Right renal pelvis (tissue), 4 donors: ENCODE measurements around the gene MCC. TPM values are rescaled to one million over a fixed set of nuclear protein-coding genes. Genes with fewer than 3 reads are reported as not detected.

ENCODE experiments used
- DNase-seq, 4 donors: peaks; one replicate each; pipeline ENCODE4 v3.0.0-alpha.2; 2013; ENCODE audit warnings: low read depth in 4 of 4, low spot score in 3 of 4, missing footprints in 1 of 4
- polyA plus RNA-seq, 4 donors: library from polyadenylated mRNA; unstranded; fragments of 120-200 nt; gene quantifications; one replicate each; pipeline ENCODE4 v1.2.1, GENCODE V29; 2013; ENCODE audit not compliant: insufficient read length in 4 of 4

MCC gene
- polyA plus RNA-seq, 4 donors: 27.6 to 34.8 (median 32.4) TPM

DNA sequence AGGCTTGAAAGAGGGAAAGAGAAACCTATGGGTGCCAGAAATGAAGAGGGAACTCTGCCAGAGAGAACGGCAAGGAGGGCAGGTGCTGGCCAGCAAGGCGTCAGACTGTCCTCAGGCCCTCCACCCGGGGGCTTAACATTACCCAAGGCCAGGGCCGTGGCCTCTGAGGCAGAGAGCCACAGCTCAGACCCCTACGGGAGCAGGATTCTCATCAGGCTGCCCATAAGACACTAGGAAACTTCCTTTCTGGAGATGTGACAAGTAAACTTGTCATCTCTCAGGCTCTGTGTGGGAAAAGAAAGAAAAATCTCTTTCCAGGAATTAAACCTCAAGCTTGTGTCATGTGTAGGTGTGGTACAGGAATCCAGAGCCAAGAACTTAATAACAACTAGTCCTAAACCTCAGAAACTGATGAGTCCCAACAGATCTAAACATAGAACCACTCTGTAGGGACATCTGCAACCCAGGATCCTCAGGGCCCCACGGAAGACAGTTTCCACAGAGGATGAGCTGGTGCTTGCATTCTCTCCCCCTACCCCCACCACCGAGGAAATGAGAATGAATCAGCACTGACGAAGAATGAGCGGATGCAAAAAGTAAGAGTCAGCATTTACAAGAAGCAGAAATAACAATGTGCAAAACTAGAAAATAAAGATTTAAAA lies 437.4 kb downstream of the MCC start:
- no peak for DNase-seq

DNA sequence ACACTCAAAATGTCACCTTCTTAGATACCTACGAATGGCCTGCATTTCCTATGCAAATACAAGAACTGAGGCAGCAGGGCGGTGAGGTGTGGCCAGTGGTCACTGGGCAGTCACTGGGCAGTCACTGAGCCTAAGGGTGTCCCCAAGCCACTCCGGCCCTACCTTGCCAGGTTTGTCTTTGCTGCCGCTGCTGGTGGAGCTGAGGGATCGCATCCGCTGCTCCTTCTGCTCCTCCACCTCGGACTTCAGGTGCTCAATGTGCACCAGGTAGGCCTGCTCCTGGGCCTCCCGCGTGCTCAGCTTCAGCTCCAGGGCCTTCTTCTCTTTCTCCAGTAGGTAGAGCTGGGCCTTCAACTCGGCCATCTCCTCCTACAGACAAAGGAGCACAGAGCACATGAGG lies 439.3 kb downstream of the MCC start:
- no peak for DNase-seq

DNA sequence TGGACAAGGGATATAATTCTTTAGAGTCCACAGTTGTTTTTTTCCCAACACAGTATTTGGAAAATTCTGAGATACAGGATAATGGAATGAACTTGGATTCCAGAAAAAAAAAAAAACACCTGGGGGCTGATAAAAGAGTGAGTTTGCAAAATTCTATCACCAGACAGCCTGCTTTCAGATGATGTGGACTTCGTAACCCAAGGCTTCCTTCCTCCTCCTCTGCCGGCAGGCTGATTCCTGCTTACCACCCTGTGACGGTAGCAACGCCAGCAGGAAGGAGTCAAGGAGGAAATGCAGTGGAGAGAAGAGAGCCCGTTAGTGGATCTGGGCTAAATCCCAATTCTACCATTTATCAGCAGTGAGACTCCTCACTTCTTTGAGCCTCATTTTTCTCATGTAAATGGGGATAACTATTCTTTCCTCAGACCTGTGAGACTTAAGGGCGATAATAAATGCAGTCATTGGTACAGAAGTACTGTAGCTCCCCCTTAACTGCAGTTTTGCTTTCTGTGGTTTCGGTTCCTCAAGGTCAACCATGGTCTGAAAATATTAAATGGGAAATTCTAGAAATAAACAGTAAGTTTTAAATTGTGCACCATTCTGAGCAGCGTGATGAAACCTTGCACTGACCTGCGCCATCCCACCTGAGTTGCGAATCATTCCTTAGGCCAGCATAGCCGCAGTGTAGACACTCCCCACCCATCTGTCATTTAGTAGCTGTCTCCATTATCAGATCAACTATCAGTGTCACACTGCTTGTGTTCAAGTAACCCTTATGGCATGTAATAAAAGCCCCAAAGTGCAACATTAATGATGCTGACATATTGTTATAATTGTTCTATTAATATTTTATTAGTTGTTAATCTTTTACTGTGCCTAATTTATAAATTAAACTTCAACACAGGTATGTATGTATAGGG lies 440.3 kb downstream of the MCC start:
- no peak for DNase-seq

DNA sequence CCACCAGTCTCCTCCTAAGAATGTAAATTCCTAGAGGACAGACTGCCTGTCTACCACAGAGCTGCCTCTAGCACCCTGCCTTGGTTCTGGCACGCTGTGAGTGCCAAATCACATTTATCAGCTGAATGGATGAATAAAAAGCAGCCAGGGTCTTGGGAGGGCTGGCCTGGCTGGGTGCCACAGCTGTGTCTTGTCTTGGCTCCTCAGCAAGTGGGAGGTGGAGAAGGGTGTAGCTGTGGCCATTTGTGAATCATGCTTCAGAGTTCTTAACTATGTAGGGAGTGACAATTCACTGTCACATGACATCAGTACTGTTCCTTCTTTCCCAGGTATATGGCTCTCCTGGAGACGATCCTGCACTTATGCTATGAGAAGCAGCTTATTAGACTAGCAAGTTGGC lies 441.0 kb downstream of the MCC start:
- DNase-seq: no peak

DNA sequence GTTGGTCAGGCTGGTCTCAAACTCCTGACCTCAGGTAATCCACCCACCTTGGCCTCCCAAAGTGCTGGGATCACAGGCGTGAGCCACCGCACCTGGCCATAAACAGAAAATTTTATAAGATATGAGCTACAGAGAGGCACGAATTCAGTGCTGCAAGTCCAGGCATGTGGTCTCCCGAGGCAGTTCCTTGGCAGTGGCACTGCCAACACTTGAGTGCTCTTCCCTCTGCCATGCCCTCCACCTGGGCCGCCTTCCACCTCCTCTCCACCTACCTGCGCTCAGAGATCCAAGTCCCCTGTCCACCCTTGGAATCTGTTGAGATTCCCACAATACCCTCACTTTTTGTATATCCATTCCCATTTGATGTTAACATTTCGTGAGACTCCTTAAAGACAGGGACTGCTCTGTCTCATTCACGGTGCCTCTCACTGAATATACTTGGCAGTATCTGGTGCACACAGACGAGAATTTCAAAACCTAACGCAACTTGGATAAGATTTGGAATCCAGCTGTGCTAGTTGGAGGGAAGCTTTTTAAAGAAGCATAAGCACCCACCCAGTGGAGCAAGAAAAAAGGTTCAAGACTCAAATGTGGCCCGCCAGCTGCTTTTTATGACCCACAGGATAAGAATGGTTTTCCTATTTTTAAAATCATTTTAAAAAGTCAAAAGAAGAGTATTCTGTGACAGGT lies 443.3 kb downstream of the MCC start:
- DNase-seq: no peak

DNA sequence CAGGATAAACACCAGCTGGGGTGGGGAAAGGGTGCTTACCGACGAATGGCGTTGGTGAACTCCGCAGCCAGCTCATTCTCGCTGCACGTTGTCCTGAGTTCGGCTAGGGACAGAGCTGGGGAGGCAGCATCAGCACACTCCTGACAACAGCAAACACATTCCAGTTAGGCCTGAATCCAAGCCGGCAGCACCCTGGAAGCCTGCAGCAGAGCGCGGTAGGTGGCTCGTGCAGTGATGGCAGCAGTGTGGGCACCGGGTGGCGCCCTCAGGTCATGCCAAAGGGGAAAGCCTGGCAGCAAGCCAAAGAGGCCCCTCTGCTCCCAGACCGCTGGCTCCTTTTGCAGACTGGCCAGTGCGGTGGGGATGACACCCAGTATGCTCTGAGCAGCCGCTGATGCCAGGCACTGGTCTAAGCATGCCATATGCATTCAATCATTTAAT lies 444.7 kb downstream of the MCC start:
- no peak for DNase-seq

DNA sequence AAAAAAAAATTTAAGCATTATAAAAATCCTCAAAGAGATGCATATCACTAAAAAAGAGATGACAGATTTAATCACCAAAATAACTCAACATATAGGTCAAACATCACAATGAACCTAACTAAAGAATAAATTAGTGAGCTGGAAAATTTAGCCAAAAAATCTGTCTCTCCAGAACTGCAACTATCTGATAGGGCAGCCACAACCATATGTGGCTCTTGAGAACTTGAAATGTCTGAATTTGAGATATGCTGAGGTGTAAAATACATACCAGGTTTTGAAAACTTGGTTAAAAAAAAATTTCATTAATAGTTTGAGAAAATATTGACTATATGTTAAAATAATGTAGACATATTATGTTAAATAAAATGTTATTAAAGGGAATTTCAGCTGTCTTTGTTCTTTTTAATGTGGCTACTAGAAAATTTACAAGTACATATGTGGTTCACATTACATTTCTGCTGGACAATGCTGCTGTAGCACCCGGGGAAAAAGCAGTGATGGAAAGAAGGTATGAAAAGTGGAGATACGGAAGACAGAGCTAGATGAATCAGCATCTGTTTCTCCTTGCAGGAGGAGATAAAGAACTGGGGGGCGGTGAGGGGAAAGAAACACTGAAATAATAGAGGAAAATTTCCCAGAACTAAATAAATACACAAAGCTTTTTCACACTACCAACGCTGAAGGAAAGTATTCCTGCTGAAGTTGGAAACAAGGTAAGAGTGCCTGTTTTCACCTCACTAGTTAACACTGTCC lies 445.6 kb downstream of the MCC start:
- DNase-seq: no peak

DNA sequence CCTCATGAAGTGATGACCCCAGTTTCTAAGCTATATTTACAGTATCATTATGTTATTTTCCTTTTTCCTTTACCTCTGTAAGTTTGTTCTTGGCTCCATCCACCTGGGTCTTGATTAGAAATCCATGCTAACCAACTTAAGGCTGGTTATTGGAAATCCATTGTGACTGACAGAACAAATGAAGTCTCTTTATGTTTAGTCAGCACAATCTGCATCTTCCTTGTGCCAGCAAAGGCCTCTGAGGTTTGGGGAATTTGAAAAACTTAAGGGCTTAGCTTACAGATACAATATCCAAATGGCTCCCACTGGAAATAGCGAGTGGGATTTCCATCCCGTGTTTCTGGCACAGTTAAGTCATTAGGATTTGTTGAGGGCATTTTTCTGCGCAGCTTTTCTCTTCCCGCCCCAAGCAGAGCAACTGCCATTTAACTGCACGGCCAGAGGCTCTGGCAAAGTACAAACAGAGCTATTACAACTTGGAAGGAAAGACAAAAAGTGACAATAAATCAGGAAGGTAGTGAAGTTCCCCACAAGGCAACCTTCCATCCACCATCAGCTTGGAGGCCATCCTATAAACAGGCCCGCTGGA lies 447.5 kb downstream of the MCC start:
- DNase-seq: no peak

DNA sequence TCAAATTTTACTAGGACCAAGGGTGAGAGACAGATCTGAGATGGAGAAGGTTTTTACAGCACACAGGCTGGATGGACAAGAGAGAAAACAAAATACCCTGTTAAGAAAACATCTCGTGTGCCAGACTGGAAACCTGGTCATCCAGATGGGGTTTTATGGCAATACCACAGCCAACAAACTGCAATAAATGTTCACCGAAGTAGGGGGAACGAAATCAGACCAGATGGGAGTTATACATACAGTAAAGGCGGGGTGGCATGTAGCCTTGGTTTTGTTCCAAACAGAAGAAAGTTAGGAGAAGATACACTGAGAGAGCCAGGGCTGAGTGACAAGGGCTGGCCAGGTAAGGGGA lies 448.3 kb downstream of the MCC start:
- DNase-seq: no peak

DNA sequence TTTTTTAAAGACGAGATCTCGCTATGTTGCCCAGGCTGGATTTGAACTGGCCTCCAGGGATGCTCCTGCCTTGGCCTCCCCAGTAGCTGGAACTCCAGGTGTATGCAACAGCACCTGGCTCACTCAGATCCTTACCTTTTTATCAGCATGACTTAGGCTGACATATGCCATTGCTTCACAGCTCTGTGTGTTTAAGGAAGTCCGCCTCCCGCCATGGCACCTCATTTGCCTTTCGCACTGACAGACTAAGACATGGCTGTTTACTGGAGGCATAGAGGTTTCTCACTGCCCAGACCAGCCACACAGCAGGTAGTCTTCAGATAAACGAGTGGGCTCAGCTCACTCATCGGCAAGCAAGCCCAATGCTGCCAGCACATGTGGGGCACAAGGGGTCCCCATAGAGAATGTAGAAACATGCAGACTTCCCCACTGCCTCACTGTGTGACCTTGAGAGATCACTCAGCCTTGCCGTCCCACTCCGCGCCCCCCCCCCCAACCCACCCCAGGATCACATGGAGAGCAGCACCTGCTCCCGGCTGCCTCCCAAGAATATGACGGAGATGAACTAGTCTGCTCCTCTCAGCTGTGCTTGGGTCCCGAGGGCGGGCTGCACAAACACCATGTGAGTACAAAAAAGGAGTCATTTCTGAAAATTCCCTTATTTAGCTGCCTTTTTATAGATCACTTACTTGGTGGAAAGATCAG lies 448.9 kb downstream of the MCC start:
- no peak for DNase-seq

DNA sequence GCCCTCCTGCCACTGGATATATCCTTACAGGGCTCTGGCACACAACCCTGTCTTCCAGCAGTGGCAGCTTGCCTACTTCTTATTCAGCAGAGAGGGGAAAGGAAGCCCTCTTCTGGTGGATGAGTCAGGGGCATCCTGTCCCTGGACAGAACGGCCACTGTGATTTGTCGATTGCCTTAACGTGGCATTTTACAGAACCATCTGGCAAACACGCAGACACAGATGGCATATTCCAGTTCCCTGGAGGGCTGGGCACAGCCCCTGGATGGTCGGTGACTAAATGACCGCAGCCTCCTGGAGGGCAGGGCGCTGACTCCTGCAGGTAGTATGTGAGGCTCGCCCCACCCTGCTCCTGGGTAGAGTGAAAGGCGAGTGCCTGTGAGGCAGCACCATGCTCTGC lies 449.5 kb downstream of the MCC start:
- DNase-seq: no peak

DNA sequence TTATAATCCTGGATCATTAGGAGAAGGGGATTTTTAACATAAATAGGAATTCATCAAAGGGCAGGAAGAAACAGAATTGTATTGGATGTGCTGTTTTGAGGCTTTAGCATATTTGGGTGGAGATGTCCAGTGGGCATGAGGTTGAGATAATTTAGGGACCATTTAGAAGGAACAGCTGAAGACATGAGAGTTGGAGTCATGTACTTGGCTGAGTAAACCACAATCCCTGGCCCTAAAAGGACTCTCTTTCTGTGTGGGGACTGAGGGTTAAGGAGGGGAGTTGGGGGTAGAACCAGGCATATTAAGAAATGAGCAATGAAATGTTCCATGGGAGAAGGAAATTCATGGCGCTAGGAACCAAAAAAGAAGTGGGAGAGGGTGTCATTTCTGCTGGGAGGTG lies 450.1 kb downstream of the MCC start:
- no peak for DNase-seq

DNA sequence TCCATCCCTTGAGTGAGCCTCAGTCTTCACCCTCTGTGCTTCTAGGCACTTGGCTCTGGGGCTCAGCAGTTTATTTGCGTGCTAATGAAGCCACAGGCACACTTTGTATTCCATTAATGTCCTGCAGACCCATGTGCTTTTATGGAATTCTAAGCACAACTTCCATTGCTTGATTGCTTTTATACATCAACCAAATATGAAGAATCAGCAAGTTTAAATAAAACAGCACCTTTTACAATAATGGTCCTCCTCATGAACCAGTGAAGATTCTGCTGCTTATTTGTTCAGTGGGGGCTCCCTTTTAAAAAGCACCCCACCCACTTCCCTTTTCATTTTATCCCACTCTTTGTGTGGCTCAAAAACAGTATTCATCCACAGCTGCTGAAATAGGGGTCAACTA lies 451.4 kb downstream of the MCC start:
- DNase-seq: no peak

DNA sequence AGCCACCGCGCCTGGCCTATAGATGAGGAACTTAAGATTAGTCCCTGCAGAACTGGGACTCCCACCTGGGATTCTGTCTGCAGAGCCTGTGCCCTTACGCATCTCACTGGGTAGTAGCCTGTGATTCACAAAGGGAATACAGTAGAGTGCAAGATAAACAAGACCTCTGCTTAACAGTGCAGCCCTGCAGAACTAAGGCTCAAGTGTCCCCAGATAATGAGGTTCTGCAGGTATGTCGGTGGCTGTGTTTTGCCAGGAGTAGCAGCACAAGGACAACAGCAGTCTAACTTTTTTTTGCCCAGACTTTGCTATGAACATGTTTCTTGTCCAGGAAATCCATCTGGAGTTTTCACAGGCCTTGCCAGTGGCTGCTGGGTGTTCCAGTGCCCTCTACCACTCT lies 451.9 kb downstream of the MCC start:
- no peak for DNase-seq

DNA sequence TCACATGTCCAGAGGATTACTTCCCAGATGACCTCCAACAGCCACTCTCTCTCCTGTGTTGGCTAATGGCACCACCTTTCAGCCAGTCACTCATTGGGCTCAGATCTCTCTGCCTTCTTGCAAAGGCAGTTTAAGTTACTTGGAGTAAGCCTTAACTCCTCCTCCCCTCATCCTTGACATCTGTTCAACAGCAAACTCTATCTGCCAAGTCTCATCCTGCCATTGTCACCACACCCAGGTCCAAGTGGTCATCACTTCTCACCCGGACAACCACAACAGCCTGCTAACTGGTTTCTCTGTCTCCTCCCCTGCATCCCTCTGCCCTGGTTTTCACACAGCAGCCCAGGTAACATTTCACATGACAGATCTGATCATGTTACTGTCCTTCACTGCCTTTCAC lies 453.2 kb downstream of the MCC start:
- no peak for DNase-seq

DNA sequence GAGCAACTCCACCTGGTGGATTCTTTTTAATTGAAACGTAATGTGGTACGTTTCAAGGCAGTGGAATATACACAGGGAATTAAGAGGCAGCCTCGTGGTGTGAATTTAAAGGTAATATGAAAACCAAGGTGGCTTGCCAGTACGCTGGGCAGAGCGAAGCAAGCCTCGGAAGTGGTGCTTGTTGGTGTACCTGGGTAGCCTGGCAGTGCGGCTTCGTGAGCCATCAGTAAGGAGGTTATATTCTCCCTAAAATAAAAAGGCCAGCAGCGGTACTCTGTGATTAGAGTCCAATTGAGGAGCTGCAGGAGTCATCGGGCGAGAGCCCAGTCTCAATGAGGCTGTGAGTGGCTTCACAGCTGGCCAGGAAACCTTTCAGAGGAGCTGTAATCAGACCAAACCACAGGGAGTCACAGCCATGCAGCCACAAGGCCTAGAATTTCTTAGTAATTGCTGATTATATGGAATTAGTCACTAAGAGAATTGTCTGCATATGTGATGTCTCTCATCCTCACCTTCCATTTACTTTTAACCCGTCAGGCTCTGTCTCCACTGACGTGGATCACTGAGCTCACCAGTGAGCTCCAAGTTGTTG lies 454.0 kb downstream of the MCC start:
- no peak for DNase-seq

DNA sequence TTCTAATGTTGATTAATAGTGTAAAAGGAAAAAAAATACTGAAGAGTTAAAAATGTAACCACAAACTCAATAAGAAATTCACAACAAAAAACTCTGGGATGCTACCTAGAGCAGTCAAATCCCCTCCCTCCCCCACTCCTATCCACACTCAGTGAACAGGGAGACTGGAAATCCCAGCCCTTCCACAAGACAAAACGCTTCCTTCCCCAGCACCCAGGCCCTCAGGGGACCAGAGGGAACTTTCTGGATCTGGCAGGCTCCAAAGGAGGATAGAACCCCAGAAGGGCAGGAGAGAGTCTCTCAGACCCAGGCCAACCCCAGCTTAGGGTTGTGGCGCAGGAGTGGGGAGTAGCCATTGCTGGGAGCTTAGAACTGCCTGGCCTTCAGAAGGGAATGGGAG lies 456.7 kb downstream of the MCC start:
- no peak for DNase-seq

DNA sequence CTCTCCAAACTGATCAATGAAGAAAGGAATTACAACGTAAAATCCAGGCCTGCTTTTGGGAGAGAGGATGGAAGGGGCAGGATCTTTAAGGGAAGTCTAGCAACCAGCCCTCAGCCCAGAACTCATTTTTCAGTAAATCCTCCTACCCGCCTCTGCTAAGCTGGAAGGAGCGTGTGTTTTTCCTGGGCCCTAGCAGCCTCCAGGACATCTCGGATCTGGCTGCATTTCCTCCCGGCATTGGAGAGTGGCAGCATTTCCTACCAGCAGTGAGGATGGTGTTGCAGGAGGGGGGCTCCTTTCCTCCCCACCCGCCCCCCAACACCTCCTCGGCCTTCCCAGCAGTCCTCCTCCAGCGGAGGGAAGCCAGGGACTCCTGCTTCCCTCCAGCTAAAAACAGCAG lies 457.1 kb downstream of the MCC start:
- DNase-seq: no peak

DNA sequence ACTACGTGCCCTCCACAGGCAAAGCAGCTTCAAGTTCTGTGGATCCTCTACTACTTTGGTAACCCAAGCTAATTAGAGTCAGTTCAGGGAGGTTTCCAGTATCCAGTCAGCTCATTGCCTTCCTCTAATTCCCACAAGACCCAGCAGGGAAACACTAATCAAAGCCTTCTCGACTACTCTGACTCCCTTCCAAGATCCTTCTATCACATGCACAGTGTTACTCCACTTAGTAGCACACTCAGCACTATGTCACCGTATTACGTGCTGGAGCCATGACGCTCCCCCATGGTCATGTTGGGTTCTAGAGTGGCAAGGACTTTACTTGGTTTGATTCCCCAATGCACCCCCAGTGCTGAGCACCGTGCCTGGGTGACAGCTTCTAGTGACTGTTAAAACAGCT lies 458.6 kb downstream of the MCC start:
- no peak for DNase-seq

DNA sequence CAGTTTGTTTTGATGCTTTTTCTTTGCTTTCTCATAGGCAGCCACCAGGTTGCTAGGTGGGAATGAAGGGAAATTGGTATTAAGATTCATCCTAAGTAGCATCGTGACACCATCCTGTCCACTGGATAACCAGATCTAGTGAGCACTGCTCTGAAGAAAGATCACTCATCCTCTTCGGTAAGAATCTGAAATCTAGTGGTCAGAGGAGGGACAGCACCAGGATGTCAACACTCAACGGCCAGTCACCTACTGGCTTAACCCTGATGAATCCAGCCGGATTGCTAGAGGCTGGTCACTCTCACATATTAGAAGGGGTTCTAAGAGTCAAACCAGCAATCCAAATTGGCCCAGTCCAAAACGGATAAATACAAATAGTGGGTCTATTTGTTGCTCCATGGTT lies 460.8 kb downstream of the MCC start:
- no peak for DNase-seq
